Panc1 (cell line): Measurements from ENCODE around the gene FNDC8.

Experiments used
- CTCF ChIP-seq: fragments of 450-650 bp; IDR thresholded peaks from 2 replicates; pipeline ENCODE4 v1.5.1; 2017; ENCODE audit warnings: mild to moderate bottlenecking
- REST ChIP-seq, 2 experiments: IDR thresholded peaks; 2 replicates each; pipeline ENCODE4 v1.6.1; 2011 to 2012; ENCODE audit warnings: low read depth in 2 of 2, control low read depth in 1 of 2, low read length in 1 of 2, mild to moderate bottlenecking in 1 of 2, moderate library complexity in 1 of 2; ENCODE audit not compliant: insufficient read depth in 1 of 2
- TCF7L2 ChIP-seq: IDR thresholded peaks from 2 replicates; pipeline ENCODE4 v1.6.1; 2011; ENCODE audit warnings: mild to moderate bottlenecking, low read depth, low read length, inconsistent platforms

- TF ChIP-seq CTCF, result no peak
- TF ChIP-seq REST (IDR thresholded peaks at IDR 0.05; ENCODE audit: insufficient read depth in 1 of 2, low read depth in 2 of 2, low read length in 1 of 2), result no peak
- TF ChIP-seq TCF7L2, result no peak
Observed at GRCh38 chr17:35142467-35142796, 21.0 kb downstream of the FNDC8 start.
